SIG-M5 (cell line): ENCODE data around the gene DEFB131B.
A peak's percentile ranks its signal among the peaks of the same experiment; 100 is the strongest.
"Not testable (repeated sequence)": the region's sequence is repeated elsewhere in the genome, so short reads cannot be mapped to it uniquely, and the experiment has no call there.

Experiments
- DNase-seq: peaks from one replicate; lab custom pipeline; 2025; lab: John Stamatoyannopoulos, UW

DEFB131B gene

DNA sequence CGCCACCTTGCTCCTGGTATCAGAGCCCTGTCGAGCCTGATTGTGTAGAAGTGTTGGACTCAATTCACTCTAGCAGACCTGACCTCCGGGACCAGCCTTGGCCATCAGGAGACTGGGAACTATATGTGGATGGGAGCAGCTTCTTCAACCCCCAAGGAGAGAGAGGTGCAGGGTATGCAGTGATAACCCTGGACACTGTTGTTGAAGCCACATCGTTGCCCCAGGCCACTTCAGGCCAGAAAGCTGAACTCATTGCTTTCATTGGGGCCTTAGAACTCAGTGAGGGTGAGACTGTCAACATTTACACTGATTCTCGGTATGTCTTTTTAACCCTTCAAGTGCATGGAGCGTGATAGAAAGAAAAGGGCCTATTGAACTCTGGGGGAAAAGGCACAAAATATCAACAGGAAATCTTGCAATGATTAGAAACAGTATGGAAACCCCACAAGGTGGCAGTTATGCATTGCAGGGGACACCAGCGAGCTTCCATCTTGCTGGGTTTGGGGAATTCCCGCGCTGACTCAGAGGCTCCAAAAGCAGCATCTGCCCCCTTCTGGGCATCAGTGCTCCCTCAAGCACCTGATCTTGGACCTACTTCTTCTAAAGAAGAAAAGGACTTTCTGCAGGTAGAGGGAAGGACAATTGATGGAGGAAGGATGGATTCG is 33.2 kb downstream of the DEFB131B start:
- DNase-seq = not testable (repeated sequence)

- not testable (repeated sequence) for DNase-seq
Observed at GRCh38 chr11:71911986-71912340, 33.7 kb downstream of the DEFB131B start.

DNA sequence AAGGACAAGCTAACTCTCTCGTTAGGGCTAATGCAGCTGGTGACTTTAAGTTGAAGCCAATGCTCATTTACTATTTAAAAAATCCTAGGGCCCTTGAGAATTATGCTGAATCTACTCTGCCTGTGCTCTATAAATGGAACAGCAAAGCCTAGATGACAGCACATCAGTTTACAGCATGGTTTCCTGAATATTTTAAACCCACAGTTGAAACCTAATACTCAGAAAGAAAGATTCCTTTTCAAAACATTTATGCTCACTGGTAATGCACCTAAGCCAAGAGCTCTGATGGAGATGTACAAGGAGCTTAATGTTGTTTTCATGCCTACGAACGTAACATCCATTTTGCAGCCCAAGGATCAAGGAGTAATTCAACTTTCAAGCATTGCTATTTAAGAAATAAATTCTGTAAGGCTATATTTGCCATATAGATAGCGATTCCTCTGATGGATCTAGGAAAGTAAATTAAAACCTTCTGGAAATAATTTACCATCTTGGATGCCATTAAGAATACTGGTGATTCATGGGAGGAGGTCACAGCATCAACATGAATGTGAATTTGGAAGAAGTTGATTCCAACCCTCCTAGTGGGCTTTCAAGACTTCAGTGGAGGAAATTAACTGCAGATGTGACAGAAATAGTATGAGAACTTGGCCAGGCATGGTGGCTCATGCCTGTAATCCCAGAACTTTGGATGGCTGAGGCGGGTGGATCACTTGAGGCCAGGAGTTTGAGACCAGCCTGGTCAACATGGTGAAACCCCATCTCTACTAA is 35.7 kb downstream of the DEFB131B start:
- no peak for DNase-seq

DNA sequence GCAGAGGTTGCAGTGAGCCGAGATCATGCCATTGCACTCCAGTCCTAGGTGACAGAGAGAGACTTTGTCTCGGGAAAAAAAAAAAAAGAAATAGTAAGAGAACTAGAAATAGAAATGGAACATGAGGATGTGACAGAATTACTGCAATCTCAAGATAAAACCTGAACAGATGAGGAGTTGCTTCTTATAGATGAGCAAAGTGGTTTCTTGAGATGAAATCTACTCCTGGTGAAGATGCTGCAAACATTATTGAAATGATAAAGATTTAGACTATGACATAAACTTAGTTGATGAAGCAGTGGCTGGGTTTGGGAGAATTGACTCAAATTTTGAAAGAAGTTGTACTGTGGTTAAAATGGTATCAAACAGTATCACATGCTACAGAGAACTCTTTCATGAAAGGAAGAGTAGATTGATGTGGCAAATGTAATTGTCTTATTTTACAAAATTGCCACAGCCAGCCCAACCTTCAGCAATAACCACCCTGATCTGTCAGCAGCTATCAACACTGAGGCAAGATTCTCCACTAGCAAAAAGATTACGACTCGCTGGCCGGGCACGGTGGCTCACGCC is 36.5 kb downstream of the DEFB131B start:
- no peak for DNase-seq

DNA sequence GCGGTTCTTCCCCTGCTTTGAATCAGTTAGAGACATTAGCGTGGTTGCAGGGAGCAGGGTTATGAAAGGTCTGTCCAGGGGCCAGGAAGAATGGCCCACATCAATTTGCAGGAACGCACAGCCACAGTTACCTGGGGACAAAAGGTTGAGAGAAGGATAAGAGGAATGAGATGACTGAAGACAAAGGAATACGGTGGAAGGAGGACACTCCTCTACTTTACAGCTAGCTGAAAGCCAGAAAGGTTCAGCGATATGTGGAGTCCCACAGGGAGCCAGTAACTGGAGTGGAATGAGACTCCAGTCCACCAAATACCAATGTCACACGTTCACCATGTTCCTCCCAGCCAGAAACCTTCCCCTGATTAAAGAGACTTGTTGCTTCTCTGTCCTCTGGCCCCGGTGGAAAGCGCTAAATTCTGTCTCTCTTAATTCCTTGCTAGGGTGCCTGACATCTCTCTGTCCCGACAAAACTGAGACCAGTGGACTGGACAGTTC is 39.4 kb downstream of the DEFB131B start:
- no peak for DNase-seq

DNA sequence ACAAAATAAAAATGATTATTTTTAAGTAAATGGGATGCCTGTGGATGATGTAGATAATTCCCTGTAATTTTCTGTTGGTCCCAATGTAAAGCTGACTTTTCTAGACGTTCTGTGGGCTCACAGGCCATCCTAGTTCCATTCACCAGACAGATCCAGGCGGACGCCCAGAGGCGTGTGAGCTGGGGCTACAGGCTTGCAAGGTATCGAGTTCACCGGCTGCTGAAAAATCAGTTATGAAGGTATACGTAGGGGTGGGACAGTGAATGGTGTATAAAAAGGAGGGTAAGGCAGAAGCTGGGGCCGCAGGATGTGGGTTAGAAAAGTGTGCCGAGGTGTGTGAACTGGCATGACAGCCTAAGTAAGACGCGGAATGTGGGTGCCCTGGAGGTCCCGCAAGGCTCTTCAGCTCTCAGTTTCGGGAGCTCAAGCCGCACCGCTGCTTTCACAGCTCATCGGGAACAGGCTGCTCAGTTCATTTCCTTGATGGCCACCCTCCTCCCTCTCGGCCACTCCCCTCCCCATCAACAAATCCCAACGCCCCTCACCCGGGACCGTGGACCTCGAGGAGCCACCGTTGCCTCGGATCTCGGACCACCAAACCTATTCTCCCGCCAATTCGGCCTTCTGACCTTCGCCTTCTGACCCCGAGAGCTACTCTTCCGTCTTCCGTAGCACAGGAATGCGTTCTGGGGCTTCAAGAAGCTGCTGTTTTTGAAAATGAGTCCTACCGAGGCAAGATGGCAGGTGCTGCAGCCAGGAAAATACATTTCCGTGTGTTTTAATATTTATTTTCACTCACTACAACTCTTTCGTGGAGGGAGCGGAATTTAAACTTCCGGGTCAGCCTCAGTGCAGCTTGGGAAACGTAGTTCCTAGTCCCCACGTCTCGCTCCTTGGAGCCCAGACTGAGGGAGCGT is 49.8 kb downstream of the DEFB131B start, which contains the start of gene XNDC1N:
Gene XNDC1N (minus strand): TSS at position 775 of the 917 bp plus-strand sequence. CDS start 5,241 bp downstream, outside the sequence.
- peak; percentile 73 for DNase-seq

DNA sequence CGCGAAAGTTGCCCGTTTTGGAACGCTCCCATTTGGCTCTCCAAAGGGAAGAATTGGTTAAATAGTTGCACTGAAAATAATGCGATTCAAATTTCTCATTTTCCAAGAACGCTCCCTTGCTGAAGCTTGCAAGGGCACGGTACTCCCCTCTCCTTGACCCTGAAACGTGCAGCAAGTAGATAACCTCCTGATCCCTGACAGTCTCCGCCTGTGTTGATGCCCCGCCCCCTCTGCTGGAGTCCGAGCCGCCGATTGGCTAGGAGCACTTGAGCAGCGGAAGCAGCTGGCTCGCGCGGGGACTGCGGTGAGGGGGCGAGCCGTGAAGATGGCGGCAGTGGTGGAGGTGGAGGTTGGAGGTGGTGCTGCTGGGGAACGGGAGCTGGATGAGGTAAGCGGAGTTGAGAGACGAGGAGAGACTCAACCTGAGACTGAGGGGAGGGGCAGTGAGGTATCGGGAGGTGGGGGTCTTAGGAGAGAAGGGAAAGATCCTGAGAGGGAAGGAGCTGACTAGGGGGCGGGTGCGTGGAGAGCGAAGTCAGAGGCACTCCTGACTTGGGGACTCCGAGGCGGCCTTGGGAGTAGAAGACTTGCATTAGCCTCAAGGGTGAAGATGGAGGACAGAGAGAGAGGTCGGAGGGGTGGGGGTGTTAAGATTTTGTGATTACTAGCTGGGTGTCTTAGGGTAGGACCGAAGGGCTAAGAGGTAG is 50.6 kb downstream of the DEFB131B start, which contains the start of gene RNF121:
Gene RNF121 (plus strand): TSS at position 310 of the 707 bp plus-strand sequence. CDS start 16 bp downstream, at position 326.
- peak; percentile 73 for DNase-seq

DNA sequence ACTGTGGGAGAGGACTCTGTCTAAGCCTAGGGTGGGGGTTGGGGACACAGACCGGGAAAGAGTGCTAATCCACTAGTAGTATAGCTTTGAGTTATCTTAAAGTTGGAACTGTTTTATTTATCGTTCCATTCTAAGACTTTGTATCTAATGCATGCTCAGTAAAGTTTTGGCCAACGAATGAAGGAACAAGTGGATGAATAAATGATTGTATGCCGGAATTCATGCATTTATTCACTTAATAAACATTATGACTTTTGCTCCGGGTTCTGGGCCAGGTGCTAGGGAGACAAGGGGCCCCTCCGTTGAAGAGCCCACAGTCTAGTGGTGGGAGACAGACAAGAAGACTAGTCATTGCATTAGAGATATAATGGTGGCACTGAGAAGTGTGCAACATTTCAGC is 51.2 kb downstream of the DEFB131B start:
- DNase-seq = no peak

GRCh38 chr11:71930556-71931244 is 52.4 kb downstream of the DEFB131B start:
- DNase-seq = no peak

GRCh38 chr11:71931245-71931602 is 53.0 kb downstream of the DEFB131B start:
- DNase-seq = no peak

GRCh38 chr11:71933141-71933933 is 55.1 kb downstream of the DEFB131B start:
- DNase-seq = no peak
